ENCODE data around the gene EIPR1.

DNA sequence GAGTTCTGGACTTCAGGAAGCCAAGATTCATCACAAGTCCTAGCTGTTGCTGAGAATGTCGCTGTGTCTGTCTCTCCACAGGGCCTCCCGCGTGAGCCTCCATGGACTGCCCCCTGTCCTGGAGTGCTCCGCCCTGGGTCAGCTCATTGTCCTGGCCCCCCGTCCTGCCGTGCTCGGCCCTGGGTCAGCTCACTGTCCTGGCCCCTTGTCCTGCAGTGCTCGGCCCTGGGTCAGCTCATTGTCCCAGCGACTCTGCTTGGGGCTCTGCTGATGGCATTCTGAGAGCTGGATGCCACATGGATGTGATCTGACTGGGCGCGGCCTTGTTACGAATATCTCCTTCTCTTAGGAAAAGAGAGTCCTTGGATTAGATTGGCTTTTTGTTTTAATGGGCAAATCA lies 78.5 kb downstream of the EIPR1 start:
- TF ChIP-seq POLR2AphosphoS5 (IDR thresholded peaks at IDR 0.05; ENCODE audit: low read depth, low read length) (no peak), POLR2A (IDR thresholded peaks at IDR 0.05; ENCODE audit: low read depth, low read length) (no peak), TAF1 (IDR thresholded peaks at IDR 0.05; ENCODE audit: borderline replicate concordance, low read depth, low read length) (no peak)
